ENCODE measurements around the gene LRRC3B.

Gene LRRC3B

GRCh38 chr3:26714485-26714884 is 91.9 kb downstream of the LRRC3B start:
- H3K36me3 Mint-ChIP-seq: no peaks in the 10 kb centered on the region
- no peak overlapping the region for H3K27ac Mint-ChIP-seq
- no peaks in the 10 kb centered on the region for H3K4me1 Mint-ChIP-seq
- H3K9me3 Mint-ChIP-seq: no peaks in the 10 kb centered on the region
- H3K4me3 Mint-ChIP-seq: no peak overlapping the region
- H3K27me3 Mint-ChIP-seq: no peaks in the 10 kb centered on the region

DNA sequence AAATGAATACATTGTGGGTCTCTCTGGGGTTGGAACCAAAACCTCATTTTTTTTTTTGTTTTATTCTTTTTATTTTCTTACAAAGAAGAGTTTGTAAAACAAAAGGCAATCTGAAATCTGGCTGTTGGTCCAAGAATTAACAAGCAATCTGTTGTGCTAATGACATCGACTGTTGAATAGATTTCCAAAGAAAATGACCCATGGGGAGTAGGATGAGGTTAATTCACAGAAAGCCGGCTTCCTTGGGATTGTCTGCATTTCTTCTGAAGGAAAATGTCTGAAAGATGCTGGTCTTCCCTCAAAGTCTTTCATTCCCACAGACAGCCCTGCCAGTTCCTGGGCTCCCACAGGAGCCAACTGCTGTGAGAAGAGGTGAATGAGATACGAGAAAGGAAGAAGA is 92.9 kb downstream of the LRRC3B start:
- no peak overlapping the region for H3K4me3 Mint-ChIP-seq
- H3K9me3 Mint-ChIP-seq: no peaks in the 10 kb centered on the region
- no peaks in the 10 kb centered on the region for H3K4me1 Mint-ChIP-seq
- H3K36me3 Mint-ChIP-seq: no peaks in the 10 kb centered on the region
- no peaks in the 10 kb centered on the region for H3K27me3 Mint-ChIP-seq
- H3K27ac Mint-ChIP-seq: no peak overlapping the region

- Mint-ChIP-seq H3K27me3 (no peaks in the 10 kb centered on the region), H3K27ac (no peak overlapping the region), H3K36me3 (no peaks in the 10 kb centered on the region)
These were observed 95.7 kb downstream of the LRRC3B start for GRCh38 chr3:26718315-26718714.

GRCh38 chr3:26719134-26719533 is 96.6 kb downstream of the LRRC3B start:
- Mint-ChIP-seq H3K4me1 (no peaks in the 10 kb centered on the region), H3K9me3 (no peaks in the 10 kb centered on the region), H3K36me3 (no peaks in the 10 kb centered on the region), H3K27me3 (no peaks in the 10 kb centered on the region), H3K27ac (no peak overlapping the region), H3K4me3 (no peak overlapping the region)

More at GRCh38 chr3:26718315-26718714, 95.7 kb downstream of the LRRC3B start:
- no peaks in the 10 kb centered on the region for H3K4me1 Mint-ChIP-seq
- no peaks in the 10 kb centered on the region for H3K9me3 Mint-ChIP-seq
- H3K4me3 Mint-ChIP-seq: no peak overlapping the region

GRCh38 chr3:26721047-26721446 is 98.5 kb downstream of the LRRC3B start:
- Mint-ChIP-seq H3K27ac (no peak overlapping the region), H3K4me3 (no peak overlapping the region)

GRCh38 chr3:26731843-26732242 is 109.3 kb downstream of the LRRC3B start:
- H3K4me3 Mint-ChIP-seq: no peak overlapping the region
- no peak overlapping the region for H3K27ac Mint-ChIP-seq
- peaks cover 2% of the 10 kb centered on the region for H3K9me3 Mint-ChIP-seq
- no peaks in the 10 kb centered on the region for H3K36me3 Mint-ChIP-seq
- no peaks in the 10 kb centered on the region for H3K27me3 Mint-ChIP-seq
- no peaks in the 10 kb centered on the region for H3K4me1 Mint-ChIP-seq

More at GRCh38 chr3:26721047-26721446, 98.5 kb downstream of the LRRC3B start:
- Mint-ChIP-seq H3K27me3 (no peaks in the 10 kb centered on the region), H3K36me3 (no peaks in the 10 kb centered on the region), H3K9me3 (no peaks in the 10 kb centered on the region), H3K4me1 (no peaks in the 10 kb centered on the region)

GRCh38 chr3:26750263-26750662 is 127.7 kb downstream of the LRRC3B start:
- Mint-ChIP-seq H3K9me3 (peaks cover 4% of the 10 kb centered on the region), H3K4me1 (no peaks in the 10 kb centered on the region), H3K4me3 (no peak overlapping the region)

DNA sequence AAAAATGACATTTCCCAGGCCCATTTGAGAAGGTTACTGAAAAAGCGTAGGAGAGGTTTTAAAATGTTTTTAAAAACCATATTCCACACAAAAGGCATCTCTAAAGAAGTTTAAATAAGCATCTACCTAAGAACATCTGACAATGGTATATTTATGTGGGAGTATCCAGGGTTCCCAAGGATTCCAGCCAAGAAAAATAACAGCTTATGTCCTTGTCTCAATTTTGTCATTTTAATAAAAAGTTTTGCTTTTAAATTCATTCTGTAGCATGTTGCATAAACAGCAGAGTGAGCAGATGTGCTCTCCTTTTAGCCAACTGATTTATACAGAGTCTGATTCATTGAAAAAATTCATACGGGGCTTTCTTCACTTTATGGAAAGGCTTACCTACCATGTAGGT is 129.9 kb downstream of the LRRC3B start:
- H3K4me1 Mint-ChIP-seq: no peaks in the 10 kb centered on the region

More at GRCh38 chr3:26750263-26750662, 127.7 kb downstream of the LRRC3B start:
- H3K27ac Mint-ChIP-seq: no peak overlapping the region
- no peaks in the 10 kb centered on the region for H3K36me3 Mint-ChIP-seq
- no peaks in the 10 kb centered on the region for H3K27me3 Mint-ChIP-seq

DNA sequence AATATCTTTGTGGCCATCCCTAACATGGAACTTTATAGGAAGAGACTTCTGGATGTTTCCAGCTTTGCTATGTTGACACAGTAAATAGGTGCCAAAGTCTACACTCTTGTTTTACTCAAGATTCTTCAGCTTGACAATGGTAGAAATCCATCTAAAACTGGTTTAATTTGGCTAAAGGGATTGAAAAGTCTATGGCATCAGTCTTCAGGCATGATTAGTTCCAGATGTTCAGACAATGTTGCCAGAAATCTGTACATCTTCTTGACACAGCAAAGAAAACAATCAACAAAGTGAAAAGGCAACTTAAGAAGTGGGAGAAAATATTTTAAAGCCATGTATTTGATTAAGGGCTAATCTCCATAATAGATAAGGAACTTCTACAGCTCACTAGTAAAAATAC is 130.5 kb downstream of the LRRC3B start:
- Mint-ChIP-seq H3K4me3 (no peak overlapping the region), H3K9me3 (peaks cover 10% of the 10 kb centered on the region), H3K27me3 (no peaks in the 10 kb centered on the region), H3K27ac (no peak overlapping the region), H3K36me3 (no peaks in the 10 kb centered on the region), H3K4me1 (no peaks in the 10 kb centered on the region)

More for the DNA sequence above, 129.9 kb downstream of the LRRC3B start:
- Mint-ChIP-seq H3K27me3 (no peaks in the 10 kb centered on the region), H3K27ac (no peak overlapping the region), H3K4me3 (no peak overlapping the region), H3K9me3 (peaks cover 7% of the 10 kb centered on the region), H3K36me3 (no peaks in the 10 kb centered on the region)

- Mint-ChIP-seq H3K9me3 (peaks cover 6% of the 10 kb centered on the region), H3K36me3 (no peaks in the 10 kb centered on the region), H3K4me3 (no peak overlapping the region), H3K27me3 (no peaks in the 10 kb centered on the region), H3K4me1 (no peaks in the 10 kb centered on the region), H3K27ac (no peak overlapping the region)
These were observed 135.4 kb downstream of the LRRC3B start for GRCh38 chr3:26757978-26758377.
